Fibroblast of skin of left quadriceps (primary cell): Measurements from ENCODE around the gene BARX1.
"Not testable (repeated sequence)": the region's sequence is repeated elsewhere in the genome, so short reads cannot be mapped to it uniquely, and the experiment has no call there.

Source experiments
- DNase-seq, 2 experiments: peaks; one replicate each; pipeline ENCODE4 v3.0.0-alpha.2; 2013; ENCODE audit warnings: low read depth in 2 of 2

The BARX1 gene

DNA sequence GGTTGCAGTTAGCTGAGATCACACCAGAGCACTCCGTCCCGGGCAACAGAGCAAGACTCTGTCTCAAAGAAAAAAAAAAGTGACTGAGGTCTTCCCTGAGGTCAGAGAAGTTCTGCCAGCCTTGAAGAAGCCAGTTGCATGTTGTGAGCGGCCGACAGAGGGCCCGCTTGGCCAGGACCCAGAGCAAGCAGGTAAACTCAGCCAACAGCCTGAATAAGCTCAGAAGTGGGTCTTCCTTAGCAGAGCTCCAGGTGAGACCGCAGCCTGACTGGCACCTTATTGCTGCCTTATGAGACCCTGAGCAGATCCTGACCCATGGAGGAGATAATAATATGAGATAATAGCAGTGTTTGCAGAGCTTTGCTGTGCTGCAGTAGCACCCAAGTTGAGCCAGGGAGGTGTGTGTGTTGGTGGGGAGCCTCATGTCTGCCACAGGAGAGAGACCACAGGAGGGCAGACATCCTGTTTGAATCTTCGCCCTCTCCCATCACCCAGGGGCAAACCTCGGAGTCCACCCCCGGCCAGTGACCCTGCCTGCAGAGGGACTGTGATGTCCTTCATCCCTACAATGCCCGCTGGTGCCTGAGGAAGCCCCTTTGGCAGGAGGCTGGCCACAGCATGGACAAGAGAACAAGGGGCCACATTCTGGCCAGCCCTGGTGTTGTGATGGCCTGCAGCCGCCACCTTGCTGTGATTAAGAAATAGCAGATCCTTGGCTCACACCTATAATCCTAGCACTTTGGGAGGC, 10.8 kb upstream of the BARX1 start:
- no peak for DNase-seq

DNA sequence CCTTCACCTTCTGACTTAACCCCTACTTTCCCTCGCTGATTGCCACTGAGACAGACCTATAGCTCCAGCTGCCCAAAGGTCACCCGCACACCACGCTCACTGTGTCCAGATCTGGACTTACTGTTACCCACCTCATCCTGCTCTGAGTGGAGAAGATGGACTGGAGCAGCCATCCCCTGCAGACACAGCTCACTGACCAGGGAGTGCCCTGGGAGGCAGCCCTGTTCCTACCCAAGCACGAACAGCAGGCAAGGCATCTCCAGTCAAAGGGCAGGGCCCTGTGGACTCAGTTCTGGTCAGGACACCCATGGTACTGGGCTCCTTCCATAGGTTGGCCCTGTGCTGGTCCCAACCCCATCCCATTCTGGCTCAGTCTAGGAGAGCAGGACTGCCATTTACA, 9.5 kb upstream of the BARX1 start:
- DNase-seq: no peak

DNA sequence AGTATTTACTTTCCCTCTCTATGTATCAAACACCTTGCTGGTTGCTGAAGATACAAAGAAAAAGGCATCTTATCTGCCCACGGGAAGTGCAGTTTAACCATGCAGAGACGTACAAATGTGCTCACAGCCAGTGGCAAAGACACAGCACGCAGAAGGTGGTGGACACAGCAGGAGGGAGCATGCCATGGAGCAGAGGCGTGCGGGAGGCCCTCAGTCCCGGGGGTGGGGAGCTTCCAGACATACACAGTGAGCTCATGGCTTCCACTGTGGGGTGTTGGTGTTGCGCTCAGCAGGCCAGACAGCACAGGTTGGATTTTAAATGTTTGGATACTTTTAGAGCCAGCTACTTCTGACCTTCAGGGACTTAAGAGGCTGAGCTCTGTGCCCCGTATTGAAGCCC, 8.8 kb upstream of the BARX1 start:
- no peak for DNase-seq

DNA sequence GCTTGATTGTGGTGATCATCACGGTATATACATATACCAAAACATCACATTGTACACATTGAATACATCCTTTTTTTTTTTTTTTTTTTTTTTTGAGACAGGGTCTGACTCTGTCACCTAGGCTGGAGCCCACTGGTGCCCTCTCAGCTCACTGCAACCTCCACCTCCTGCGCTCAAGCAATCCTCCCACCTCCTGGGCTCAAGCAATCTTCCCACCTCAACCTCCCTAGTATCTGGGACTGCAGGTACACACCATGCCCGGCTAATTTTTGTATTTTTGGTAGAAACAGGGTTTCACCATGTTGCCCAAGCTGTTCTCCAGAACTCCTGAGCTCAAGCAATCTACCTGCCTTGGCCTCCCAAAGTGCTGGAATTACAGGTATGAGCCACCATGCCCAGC, 8.3 kb upstream of the BARX1 start:
- not testable (repeated sequence) for DNase-seq

DNA sequence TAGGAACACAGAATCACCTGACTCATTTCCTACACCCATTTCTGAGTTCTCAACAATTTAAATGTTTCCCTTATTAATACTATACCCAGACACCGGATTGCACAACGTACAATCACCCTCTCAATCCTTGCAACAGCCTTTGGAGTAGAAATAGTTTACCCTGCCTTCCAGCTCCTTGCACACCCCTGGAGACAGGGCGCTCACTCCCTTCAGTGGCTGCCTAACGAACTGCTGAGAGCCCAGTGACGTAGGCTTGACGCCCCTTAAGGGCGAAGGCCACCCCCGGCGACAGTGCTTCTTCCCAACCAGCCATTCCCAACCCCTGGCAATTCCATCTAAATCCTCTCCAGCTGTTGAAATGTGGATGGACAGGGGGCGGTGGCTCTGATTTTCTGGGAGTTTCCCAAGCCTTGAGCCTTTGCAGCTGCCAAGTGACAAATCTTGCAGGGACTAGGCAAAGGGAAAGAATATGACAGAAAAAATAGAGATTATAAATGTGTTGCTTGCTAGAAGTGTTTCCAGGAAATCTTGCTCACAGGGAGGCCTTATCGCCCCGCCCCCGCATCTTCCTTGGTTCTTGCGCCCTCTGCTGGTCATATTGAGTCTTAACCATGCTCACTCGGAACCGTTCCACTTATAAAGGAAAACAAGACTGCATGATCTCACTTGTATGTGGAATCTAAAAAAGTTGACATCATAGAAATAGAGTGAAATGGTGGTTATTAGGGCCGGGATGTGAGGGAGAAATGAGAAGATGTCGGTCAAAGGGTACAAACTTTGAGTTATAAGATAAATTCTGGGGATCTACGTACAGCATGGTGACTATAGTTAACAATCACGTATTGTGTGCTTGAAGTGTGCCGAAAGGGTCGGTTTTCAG, 7.6 kb upstream of the BARX1 start:
- DNase-seq: peak; percentile 49 to 57

DNA sequence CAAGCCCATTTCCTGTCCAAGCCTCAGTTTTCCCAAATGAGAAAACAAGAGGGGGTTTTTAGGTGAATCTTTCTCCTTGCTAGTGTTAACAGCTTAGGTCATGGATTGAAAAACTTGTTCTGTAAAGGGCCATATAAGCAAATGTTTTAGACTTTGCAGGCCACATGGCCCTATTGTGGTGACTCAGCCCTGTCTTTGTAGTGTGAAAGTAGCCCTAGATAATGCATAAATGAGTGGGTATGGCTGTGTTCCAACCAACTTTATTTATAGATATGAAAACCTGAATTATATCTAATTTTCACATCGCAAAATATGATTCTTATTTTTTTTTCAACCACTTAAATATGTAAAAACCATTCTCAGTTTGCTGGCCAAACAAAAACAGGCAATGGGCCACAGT, 6.9 kb upstream of the BARX1 start:
- DNase-seq: no peak

DNA sequence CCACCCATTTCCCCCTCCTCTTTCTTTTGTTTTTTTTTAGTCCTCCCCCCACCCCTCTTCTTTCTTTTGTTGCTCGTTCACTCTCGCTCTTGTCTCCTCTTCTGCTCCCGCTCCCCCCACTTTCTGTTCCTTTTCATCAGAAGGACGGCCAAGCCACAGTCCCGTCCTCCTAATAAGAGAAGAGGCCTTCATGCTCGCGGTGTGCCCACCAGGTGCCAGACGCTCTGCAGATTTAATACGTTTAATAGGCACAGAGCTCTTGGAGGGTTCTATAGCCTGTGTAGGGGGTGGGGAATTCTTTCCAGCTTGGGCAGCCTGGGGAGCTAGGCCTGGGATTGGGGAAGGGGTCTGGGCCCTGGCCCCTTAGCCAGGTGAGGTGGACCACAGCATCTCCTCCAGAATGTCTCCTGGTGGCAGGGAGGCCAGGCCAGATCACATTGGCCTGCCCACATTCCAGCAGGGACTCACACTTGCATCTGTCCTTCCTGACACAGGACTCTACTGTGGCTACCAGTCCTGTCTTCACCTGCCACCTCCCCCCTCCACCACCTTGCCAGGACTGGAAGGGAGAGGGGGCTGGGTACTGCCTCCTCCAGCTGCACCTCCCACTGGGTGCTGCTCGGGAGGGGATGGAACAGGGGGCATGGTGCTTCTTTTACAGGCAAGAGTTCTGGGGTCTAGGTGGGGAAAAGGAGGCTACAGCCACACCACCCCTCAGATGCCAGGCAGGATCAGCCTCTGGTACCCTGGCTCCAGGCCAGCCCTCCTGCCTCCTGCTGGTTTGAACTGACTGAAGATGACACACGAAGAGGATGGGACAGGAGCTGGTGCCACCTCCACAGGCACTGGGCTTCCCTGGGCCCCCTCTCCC, 6.1 kb upstream of the BARX1 start:
- no peak for DNase-seq

DNA sequence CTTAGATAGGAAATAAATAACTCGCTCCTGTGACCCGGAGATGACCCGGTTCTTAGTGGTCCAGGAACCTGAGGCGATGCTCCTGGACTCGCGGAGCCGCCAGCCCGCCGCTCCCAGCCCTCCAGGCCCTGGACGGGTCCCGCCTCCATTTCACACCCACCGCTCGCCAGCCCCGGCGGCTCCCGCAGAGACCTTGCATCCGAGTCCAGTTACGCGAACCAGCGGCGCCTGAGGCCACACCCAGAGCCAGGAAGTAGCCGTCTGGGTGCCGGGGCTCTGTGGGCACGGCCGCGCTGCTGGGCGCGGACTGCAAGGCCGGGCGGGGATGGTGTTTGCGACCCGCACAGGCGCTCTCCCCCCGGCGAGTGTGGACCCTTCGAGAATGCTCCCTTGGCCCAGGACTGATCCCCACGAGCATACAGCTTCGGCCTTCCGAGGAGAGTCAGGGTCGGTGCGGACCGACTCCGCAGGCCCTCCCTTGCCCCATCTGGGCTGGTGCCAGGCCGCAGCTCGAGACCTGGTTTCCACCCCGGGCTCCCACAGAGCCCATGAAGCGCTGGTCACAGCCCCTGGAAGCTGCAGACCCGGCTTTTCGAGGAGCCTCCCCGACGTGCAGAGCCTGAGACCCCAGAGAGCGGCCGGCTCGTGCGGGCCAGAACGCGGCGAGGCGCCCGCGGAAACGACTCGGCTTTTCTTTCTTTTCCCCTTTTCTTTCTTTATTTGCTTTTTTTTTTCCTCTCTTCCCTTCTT, 5.2 kb upstream of the BARX1 start:
- no peak for DNase-seq

DNA sequence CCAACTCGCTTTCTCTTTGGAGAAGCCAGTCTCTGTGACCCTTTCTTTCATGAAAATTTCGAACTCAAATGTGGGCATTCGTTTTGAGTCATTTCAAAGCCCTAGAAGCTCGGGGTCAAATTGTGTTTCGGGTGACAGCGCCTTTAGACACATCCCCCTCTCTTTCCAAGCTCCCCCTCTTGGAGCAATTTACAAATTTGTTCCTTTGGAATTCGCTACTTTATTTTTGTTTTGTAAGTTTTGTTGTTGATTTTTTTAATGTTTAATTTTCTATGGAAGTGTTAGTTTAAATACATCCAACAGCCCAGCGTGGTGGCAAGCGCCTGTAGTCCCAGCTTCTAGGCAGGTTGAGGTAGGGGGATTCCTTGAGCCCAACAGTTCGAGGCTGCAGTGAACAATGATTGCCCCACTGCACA, 4.6 kb upstream of the BARX1 start:
- DNase-seq: no peak

DNA sequence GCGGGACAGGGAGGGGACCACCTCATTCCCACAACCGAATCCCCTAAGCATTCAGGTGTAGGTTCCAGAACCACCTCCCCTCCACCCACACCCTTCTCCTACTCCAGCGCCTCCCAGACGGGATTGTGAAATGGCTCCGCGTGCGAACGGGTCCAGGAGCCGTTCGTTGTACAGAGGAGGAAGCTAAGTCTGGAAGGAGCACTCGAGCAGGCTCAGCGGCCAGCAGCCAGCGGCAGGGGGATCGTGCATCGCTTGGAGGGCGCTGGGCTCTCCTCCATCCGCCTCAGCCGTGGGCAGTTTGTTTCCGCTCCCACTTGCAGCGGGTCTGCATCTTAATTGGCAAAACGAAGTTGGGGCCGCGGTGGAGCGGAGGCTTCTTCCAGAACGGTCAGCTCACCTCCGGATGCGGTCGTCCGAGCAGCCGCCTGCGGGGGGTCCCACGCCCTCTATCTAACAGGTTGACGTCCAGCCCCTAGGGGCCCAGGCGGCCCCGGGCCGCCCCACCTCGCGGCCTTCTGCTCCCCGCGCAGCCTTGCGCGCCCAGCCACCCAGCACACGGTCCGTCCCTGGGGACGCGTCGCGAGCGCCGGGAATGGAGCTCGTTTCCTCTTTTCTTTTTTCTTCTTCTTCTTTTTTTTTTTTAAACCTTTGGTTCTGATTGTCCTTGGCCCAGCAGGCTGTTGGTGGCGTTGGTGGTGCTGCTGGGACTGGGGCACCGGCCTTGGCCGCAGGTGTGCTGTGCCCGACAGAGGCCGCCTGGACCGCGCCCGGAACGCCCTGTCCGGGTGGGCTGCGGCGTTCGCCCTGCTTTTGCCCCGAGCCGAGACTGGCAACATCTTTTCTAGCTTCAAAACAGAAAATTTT, 3.9 kb upstream of the BARX1 start:
- peak in 1 of 2 experiments; percentile 3 for DNase-seq

DNA sequence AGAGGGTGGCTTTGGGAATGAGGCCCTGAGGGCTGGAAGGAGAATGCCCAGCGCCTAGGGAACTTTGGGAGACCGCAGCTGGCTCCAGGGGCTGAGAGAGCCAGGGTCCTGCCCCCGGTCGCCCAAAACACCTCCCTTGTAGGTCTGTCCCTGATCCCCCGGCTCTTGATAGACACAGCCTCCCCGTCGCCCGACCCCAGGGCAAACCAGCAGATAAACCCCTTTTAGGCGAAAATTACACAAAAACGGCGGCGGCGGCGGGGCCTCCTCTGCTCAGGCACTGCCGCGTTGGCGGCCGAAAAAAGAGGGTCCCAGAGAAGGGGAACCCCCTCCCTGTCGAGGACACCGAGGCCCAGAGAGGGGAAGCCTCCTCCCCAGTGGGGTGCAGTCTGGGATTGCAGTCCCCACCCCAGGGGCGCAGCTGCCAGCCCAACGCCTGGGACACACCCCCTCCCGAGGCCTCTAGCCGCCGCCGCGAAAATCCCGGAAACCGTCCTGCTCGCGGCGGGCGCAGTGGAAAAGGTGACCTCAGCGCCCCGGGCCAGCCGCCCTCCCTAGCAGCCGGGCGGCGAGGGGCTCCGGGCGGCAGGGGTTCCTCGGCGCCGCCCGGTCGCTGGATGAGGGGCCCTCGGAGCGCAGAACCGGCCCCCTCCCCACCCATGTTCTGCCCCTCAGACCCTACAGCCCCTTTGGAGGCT, 3.1 kb upstream of the BARX1 start:
- no peak for DNase-seq

DNA sequence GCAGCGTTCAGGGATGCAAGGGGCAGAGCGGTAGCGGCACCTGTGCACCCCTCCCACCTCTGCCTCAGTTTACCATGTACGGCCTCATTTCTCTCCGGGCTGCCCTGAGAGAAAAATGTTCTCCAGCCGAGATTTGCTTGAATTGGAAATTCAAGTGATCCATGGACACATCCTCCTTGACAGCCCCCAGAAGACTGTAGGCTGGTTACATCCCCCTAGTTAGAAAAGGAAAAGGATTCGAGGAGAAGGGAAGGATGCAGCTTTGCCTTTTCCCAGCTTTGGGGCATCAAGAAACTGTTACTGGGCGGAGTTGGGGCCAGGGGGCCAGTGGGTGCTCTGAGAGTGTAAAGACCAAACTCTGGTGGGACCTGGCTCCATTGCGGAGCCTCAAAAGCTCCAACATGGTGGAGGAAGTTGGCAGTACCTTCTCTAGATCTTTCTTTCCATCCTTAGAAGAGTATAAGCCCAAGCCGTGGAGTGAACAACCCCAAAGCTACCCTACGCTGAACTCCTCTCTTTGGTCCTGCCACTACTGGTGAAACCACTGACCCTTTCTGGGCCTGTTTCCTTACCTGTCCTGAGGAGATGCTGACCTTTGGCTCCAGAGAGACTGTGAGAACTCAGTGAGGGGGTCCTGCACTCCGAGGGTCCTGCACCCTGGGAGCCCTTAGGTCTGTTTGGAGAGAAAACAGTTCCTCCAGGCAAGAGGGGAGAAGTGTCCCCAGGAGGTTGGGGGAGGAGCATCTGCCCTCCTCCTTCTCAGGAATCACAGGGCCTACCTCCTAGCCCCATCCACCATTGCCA, 1.0 kb upstream of the BARX1 start:
- DNase-seq: no peak

DNA sequence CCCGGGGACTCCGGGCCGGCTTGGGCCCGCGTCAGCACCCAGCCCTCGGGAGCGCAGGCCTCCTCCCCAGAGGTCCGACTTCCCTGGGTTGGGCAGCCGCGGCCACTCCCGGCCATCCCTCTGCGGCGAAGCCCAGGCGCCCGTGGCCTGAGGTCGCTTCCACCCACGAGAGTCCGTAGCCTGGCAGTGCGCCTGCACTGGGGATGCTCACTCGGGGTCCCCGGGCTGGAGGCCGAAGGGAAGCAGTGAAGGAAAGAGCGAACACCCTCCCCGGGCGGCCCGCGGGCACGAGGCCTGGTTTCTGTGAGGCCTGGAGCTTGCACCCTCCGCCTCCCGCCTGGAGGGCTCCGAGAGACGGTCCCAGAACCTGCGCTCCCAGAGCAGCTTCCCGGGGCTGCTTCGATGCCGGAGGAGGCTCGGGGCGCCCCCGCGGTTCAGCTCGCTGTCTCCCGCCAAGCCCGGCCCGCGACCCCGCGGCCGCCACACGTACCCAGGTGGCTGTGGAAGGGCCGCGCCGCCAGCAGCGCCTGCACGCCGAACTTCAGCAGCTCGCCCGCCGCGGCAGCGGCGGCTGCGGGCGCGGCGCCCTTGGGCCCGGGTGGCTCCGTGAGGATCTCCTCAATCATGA, 607 bp downstream of the BARX1 start:
- DNase-seq: no peak

DNA sequence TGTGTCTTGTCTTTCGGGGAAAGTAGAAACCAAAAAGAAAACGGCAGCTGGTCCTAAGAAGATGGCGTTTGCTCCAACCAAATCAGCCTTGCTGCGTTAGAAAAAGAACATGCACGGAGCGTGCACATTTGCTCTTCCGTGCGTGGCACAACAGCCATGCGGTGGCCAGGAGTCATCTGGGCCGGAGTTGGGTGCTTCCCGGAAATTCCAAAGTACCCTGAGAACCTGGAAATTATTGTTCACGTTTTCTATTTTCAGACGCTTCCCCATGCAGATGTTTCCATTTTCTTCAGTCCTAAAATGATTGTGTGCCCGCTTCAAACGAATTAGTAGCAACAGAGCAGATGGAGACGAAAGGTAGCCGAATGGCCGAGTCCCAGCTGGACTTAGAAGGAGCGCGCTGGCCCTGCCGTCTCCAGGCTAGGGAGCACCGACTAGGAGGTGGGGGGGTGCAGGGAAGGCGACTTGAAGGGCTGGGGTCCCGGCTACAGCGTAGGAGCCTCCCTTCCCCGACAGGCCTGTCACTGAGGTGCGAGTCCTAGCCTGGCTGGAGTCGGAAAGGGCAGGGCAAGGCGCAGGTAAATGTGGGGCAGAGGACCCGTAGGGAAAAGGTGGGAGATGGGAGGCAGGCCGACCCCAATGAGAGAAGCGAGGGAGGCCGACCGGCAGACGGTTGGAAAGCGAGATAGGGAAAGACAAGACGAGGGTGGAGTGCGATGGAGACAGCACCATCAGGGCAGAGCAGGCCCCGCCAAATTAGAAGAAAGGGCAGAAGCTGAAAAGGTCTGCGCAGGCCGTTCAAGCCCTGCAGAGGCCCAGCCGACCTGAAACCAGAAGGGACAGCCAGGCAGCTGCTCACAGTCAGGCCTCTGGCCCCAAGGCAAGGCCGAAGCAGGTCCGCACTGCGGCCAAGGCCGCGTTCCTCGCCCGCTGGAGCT, 1.4 kb downstream of the BARX1 start:
- DNase-seq: no peak

DNA sequence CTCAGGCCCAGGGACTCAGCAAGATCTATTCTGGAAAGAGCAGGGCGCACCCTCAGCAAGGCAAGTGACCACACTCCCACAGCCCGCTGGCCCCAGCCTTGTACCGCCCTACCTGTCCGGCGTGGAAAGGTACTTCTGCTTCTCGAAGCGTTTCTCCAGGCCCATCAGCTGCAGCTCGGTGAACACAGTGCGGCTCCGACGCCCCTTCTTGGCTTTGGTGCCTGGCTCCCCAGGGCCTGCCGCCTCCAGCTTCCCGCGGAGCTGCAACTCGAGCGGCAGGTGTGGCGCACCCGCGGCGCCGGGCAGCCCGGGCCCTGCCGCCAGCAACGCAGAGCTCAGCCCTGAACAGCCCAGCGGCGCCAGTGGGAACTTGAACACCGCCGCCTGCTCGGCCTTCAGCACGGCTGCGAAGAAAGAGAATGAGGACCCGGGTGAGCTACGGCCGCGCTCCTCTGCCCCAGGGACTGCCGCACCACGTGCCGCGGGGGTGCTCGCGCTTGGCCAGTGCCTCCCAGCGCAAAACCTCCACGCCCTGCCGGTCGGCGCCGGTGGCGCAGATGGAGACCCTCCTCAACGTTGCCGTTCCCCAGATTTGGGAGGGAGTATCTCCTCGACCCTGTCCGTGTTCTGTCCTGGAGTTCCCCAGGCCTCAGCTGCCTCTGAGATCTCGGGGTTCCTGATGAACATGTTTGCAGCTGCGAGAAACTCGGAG, 2.2 kb downstream of the BARX1 start:
- DNase-seq: no peak

DNA sequence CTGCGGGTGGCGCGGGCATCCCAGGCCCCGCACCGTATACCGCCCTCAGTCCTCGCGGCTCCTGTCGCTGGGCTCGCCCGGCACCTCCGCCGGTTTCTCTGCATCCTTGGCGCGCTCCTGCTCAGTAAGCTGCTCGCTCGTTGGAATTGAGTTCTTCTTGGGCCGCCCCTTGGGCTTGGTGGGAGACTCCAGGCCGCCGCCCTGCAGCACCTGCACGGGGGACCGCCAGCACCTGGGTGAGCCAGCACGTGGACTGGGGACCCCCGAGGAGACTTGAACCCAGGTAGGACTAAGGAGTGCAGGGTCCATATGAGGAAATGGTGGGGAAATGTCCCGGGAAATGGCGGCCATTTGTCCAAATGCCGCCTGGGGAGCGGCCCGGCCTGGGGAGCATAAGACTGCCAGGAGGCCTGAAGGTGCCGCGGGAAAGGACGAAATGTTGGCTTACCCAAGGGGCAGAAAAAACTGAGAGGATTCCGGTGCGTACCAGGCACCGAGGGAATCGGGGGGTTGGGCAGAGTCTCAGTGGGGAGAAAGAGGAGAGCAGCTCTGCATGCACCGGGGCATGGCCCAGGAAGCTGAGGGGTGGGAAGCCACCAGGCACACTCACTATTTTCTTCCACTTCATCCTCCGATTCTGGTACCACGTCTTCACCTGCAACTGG, 2.9 kb downstream of the BARX1 start:
- DNase-seq: no peak
